Stimulated activated CD8-positive, alpha-beta memory T cell treated with anti-CD3 and anti-CD28 coated beads, Interleukin-7, amount 100 ng/mL, for 48 hours (primary cell): ENCODE measurements around the gene PWWP2B.

Source experiments
- DNase-seq, 2 donors: peaks; one replicate each; pipeline ENCODE4 v3.0.0-alpha.2; 2020; ENCODE audit warnings: low read depth in 1 of 2; ENCODE audit errors: extremely low read depth in 1 of 2

The PWWP2B gene

DNA sequence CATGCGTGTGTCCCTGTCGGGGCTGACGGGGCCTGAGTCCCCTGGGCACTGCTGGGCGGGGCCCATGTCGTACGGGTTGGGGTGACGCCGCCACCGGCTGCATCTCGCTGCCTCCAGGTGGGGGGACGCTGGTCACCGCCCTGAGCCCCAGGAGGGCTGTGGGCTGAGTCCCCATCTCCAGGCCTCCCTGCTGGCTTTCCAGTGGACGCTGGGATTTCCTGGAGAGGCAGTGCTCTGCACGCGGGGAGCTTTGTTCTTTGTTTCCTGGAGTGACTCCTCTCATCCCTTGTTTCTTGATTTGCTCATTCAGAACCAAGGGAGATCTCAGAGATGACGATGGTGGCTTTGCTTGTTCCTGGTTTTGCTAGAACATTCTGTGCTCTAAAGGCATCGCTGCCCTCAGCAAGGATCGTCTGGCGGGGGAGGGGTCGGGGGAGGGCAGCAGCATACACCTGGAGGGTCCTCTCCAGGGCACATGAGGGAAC, 21.0 kb downstream of the PWWP2B start:
- DNase-seq: no peak

GRCh38 chr10:132418527-132419416, 21.8 kb downstream of the PWWP2B start:
- no peak for DNase-seq

- DNase-seq: no peak
Measured at GRCh38 chr10:132419538-132420468, 22.8 kb downstream of the PWWP2B start.

- no peak for DNase-seq
Measured at GRCh38 chr10:132420469-132420980, 23.5 kb downstream of the PWWP2B start.

DNA sequence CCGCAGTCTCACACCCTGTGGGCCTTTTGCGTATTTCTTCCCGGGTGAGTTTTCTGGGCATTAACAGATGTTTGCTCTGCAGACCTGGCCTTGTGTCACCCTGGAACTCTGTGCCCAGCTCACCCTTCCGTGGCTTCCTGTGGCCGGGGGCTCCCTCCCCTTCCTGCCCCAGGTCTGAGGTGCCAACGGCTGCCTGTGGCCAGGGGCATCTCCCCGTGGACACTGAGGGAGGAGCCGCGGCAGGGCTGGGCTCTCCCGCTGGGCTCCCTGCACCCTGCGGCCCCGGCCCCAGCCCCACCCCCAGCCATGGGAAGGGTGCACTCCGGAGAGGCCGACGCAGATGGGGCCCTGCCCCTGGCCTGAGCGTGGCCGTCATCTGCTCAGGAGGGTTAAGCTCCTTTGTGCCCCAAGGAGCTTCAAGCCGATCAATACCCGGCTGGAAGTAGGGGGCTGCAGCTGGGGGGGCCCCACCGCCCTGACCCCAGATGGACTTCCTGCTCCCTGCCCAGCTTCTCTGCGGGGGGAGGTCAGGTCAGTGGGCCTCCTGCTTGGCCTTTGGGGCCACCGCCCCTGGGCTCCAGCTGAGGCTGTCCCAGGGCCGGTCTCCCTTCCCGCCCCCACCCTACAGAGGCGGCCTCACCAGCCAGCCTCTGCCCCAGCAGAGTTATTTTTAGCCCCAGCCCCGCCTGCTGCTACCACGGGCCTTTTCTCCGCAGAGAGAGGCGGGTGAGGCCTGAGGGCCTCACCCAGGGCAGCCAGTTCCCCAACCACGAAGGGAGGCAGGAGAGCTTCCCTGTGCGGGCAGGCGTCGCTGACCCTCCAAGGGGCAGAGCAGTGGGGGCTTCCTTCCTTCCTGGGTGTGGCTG, 24.2 kb downstream of the PWWP2B start:
- DNase-seq: no peak

GRCh38 chr10:132421847-132422751, 25.1 kb downstream of the PWWP2B start:
- no peak for DNase-seq

DNA sequence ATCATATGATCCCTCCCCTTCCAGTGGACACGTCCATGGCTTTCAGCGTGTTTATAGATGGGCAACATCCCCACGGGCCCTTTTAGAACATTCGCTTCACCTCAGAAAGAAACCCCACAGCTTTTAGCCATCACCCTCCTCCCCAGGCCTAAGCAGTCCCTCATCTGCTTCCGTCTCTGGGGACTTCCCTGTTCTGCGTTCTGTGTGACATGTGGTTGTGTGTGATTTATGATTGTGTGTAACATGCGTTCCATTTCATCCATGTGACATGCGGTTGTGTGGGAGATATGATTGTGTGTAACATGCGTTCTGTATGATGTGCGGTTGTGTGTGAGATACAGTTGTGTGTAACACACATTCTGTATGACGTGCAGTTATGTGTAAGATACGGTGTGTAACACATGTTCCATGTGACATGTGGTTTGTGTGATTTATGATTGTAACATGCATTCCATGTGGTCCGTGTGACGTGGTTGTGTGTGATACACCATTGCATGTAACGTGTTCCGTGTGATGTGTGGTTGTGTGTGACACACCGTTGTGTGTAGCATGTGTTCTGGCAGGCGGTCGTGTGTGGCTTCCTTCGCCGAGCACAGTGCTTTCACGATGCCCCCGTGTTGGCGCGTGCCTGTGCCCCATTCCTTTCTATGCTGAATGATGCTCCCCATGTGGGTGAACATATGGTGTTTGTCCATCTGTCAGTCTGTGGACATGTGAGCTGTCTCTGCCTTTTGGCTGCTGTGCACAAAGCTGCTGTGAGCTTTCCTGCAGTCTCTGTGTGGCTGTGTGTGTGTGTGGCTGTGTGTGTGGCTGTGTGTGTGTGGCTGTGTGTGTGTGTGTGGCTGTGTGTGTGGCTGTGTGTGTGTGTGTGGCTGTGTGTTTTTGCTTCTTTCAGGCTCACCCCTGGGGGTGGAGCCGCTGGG, 26.2 kb downstream of the PWWP2B start:
- no peak for DNase-seq

- no peak for DNase-seq
Measured at GRCh38 chr10:132423966-132424861, 27.2 kb downstream of the PWWP2B start.

DNA sequence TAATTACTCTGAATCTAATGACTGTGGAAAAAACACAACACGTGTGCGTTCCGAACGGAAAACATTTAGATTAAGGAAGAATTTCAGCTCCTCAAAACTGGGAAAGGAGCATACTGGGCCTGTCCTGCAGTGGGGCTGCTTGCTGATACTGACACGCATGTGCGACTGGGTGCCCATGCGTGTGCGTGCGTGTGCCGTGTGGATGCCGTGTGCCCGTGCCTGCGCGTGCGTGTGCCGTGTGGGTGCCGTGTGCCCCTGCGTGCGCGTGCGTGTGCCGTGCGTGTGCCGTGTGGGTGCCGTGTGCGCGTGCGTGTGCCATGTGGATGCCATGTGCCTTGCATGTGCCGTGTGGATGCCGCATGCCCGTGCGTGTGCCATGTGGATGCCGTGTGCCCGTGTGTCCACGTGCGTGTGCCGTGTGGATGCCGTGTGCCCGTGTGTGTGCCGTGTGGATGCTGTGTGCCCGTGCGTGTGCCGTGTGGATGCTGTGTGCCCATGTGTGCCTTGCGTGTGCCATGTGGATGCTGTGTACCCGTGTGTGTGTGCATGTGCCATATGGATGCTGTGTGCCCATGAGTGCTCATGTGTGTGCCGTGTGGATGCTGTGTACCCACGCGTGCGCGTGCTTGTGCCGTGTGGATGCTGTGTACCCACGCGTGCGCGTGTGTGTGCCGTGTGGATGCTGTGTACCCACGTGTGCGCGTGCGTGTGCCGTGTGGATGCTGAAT, 28.2 kb downstream of the PWWP2B start:
- DNase-seq: no peak

DNA sequence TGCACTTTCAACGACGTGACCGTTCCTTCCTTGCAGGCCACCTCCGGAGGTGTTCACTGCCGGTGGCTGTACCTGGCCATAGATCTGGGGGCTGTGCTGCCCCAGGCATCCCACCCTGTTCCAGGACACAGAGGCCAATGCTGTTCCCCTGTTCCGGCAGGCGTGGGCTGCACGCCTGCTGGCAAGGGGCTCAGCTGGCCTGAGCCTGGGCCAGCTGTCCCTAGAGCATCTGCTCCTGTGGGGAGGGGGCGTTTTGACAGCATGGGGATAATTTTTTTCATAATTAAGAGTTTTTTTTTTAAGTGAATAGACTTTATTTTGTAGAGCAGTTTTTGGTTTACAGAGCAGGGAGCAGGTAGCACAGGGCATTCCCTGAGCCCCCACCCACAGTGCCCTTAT, 28.8 kb downstream of the PWWP2B start:
- DNase-seq: no peak

DNA sequence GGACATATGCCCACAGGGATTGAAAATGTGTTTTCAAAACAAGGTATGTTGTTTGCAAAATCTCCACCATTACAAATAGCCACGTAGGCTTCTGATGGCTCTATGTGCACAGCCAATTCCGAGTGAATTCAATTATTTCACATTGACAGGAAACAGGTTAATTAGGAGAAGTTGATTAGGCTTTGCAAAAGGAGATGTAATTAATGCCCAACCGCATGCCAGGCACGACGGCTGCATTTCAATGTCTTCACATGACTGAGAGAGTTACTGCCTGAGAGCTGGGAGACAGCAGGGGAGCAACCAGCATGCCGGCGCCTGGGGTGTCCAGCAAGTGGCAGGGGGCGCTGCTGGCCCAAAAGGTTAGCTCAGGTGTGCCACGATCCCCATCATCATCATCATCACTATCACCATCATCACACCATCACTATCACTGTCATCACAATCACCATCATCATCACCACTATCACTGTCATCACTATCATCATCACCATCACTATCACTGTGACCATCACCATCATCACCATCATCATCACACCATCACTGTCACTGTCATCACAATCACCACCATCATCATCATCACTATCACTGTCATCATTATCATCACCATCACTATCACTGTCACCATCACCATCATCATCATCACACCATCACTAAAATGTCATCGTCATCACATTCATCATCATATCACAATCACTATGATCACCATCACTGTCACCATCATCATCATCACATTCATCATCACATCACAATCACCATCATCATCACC, 30.2 kb downstream of the PWWP2B start:
- no peak for DNase-seq

DNA sequence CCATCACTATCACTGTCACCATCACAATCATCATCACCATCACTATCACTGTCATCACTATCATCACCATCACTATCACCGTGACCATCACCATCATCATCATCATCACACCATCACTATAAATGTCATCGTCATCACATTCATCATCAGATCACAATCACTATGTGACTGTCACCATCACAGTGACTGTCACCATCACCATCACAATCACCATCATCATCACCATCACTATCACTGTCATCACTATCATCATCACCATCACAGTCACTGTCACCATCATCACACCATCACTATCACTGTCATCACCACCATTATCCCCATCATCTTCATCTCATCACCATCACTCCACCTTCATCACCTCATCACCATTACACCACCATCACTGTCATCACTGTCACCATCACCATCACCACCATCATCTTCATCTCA, 31.0 kb downstream of the PWWP2B start:
- no peak for DNase-seq

DNA sequence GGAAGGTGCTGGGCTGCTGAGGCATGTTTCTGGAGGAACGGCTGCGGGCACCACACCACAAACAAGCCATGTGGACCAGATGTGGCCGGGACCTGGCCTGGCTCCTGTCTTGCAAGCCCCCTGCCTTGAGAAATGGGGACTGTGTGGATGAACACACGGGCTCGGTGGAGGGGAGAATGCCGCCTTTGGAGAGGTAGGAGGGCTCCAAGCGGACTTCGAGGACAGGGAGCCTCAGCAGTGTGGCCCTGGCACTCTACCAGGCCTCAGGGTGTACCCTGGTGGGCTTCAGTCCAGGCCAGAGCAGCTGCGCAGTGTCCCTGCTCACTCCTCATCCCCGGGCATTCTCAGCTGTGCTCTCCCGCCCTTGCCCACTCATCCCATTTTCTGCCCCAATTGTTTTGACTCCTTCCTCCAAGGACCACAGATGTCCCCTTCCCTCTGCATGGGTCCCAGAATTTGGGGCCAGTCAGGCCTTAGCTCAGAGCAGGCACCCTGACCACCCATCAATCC, 31.5 kb downstream of the PWWP2B start:
- no peak for DNase-seq

DNA sequence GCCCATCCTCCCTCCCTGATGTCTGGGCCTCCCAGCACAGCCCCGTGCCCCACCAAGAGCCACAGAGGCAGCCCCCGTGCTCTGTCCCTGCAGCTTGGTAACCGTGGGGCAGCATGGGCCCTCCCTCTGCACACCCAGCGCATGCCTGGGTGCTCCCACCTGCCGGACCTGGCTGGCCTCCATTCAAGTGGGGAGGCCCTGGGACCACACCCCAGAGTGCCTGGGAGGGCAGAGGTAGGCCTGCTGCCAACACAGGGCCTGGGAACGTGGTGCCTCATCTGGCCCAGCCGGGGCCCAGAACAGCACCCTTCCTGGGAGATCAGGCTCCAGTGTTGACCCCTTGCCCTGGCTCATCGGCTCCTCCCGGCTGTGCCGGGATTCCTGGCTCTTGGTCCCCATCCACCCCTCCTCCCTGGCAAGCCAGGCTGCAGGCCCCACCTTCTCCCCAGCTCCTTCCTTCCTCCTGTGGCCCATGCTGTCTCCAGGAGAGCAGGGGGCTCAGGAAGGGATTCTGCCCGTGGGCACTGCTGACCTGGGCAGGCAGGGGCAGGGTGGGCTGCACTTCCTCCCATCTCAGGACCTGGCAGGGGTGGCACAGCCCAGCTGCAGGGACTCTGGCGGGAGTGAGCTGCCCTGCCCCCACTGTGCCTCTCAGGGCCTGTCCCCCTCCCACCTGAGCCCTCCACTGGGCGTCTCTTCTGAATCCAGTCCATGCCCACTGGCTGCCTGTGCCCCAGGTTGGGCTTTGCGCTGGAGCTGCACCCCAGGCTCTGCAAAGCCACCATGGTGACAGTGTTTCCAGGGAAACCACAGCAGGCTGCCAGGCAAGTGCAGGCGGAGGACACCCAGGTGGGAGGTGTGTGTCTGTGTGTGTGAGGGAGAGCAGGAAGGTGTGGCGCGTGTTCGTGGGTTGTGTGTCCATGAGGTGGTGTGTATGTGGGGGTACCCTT, 32.6 kb downstream of the PWWP2B start:
- DNase-seq: no peak
